Gastrocnemius medialis (tissue), 4 donors: Measurements from ENCODE around the gene RUSF1.
"Not testable (repeated sequence)": the region's sequence is repeated elsewhere in the genome, so short reads cannot be mapped to it uniquely, and the experiment has no call there.

ENCODE experiments used
- CTCF ChIP-seq, 5 experiments: fragments of 450-650 bp in 3 of 5; fragments of 200-600 bp in 2 of 5; sonication (generic) in 2 of 5; IDR thresholded peaks in 4 of 5; conservative IDR thresholded peaks in 1 of 5; 1 replicate in 4 of 5; 2 replicates in 1 of 5; pipeline ENCODE4 v1.5.1; 2016 to 2019; ENCODE audit warnings: antibody characterized with exemption in 5 of 5, mild to moderate bottlenecking in 3 of 5, moderate library complexity in 3 of 5
- POLR2A ChIP-seq, 2 donors: fragments of 450-650 bp; IDR thresholded peaks; one replicate each; pipeline ENCODE4 v1.6.1; 2017; ENCODE audit warnings: antibody characterized with exemption in 2 of 2, mild to moderate bottlenecking in 2 of 2, moderate library complexity in 2 of 2

GRCh38 chr16:31539762-31540161 is 31.6 kb upstream of the RUSF1 start:
- TF ChIP-seq CTCF (IDR thresholded peaks at IDR 0.05 in 4 of 5, conservative IDR thresholded peaks at IDR 0.05 in 1 of 5); POLR2A (IDR thresholded peaks at IDR 0.05): not testable (repeated sequence)
